Limb (tissue), 2 donors: Measurements from ENCODE around the gene NUP93.

Source experiments
- DNase-seq, 2 donors: peaks; one replicate each; pipeline ENCODE4 v3.0.0-alpha.2; 2016; ENCODE audit errors: extremely low spot score in 2 of 2

The NUP93 gene

GRCh38 chr16:56729735-56730662 lies at the start of gene NUP93:
TSS of gene NUP93 (plus strand) at chr16:56730129. CDS start at chr16:56748248, 18,119 bp downstream.
- peak; percentile 94 to 95 for DNase-seq

DNA sequence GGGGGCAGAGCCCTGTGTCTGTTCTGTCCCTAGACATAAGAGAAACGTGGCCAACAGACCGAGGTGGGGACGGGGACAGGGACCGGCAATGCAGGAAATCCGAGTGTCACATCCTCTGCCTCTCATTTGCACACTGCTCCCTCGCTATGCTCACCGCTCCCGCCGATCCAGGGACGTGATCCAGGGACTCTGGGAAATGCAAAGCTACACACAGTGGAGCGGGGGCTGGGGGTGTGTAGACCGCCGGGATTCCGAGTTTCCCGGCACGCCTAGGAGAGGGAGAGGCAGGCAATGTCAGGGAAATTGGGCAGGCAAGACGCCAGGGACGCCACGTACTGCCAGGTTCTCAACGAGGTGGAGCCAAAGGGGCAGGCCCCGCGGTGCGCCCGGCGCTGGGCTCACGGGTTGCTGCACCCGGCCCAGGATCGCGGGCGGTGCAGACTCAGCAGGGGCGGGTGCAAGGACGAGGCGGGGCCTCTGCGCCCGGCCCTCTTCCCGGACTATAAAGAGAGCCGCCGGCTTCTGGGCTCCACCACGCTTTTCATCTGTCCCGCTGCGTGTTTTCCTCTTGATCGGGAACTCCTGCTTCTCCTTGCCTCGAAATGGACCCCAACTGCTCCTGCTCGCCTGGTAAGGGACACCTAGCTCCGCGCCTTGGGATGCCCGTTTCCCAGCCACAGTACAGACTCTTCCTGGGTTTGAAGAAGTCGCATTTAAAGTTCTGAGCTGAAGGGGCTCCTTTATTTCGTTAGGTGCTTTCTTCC lies 47.8 kb upstream of the NUP93 start, which contains the start of gene MT1X:
Gene MT1X, plus strand, starts transcription at position 532 of the 764 bp plus-strand sequence. Its CDS starts 71 bp downstream, at position 603.
- peak; percentile 84 to 85 for DNase-seq

DNA sequence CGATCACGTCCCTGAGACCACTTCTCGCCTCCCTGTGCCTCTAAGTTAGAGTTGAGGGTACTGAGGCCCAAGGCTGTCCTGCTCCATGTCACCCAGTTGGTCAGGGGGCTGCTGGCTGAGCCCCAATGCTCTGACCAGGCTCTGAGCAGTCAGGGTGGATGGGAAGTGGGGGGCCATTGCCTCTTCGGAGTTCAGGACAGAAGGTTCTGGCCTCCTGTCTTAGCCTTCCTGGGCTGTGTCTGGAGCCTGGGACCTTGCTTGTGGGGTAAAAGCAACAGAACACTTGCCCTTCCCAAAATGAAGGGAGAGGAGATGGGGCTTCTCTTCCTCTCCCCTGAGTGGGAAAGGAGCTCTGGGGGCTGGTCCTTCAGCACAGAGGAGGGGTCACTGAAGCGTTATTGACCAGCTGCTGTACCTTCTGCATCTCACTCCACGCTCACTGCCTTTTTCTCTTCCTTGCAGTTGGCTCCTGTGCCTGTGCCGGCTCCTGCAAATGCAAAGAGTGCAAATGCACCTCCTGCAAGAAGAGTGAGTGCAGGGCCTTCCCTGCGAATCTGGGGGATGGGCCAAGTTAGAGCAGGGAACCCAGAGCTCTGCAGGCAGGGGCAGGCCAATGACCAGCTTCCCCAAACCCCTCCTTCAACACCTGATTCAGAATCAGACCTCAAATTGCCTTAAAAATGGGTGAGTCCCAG lies 47.1 kb upstream of the NUP93 start:
- no peak for DNase-seq

DNA sequence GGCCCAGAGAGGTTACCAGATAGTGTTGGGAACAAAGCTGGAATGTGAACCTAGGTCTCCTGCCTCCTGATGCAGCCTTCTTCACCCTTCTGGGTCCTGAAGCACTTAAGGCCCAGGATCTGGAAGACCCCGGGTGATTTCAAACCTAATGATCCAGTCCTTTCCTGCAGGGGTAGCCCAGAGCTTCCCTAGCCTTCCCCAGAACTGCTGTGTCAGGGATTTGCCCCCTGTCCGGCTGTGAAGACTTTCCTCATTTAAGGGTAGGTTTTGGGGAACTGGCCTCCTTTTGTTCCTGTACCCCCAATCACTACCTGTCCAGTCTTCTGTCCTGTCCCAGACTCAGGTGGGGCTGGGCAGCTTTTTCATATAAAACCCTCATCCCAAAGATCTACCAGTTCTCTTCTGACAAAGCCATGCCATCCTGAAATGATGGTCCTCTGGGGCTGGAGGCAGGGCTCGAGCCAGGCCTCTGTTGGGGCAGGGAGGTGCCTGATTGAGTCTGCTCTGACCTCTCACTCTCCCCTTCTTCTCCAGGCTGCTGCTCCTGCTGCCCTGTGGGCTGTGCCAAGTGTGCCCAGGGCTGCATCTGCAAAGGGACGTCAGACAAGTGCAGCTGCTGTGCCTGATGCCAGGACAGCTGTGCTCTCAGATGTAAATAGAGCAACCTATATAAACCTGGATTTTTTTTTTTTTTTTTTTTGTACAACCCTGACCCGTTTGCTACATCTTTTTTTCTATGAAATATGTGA lies 46.3 kb upstream of the NUP93 start:
- no peak for DNase-seq

DNA sequence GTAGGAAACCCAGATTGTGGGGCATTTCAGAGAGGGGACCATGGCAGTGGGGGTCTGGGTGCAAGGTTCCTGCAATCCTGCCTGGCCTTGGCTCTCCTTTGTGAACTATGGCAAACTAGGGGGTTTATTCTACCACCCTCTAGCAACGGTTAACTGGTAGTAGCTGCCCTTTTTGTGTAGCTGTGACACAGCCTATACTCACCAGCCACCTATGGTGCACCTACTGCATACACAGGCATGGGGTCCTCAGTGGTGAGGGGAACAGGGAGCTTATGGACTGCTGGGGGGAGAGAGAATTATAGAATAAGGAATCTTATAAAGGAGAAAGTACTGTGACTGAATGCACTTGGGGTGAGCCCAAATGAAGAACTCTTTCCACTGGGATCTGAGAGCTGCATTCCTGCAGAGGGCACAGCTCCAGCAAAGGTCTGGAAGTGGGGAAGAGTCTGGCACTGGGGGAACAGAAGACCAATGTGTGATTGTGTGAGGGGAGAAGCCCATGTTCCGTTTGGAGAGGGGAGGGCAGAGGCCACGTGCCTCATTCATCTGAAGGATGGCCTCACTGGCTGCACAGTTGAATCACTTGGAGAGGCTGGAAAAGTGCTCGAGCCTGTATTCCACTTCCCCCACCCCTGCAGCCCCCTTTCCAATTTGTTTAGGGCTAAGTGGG lies 45.5 kb upstream of the NUP93 start:
- DNase-seq = no peak

- DNase-seq = no peak
Observed at GRCh38 chr16:56684926-56685590, 44.9 kb upstream of the NUP93 start.

GRCh38 chr16:56686758-56687157 lies 43.2 kb upstream of the NUP93 start:
- DNase-seq = no peak

DNA sequence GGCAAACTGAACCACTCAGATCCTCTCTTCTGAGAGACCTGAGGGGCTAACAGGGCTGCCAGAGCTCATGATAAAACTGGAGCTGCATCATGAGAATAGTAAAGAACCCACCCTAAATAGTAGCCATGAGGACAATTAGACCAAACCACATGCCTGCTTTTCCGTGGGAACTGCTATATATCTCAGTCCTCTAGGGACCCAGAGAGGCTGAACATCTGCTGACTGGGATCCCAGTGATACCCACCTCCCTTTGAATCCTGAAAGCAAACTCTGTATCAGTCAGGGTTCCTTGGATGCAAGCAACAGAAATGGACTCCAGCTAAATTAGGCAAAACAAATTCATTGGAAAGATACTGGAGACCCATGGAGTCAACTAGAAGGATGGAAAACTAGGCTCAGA lies 41.2 kb upstream of the NUP93 start:
- DNase-seq = no peak

GRCh38 chr16:56689171-56689570 lies 40.8 kb upstream of the NUP93 start:
- no peak for DNase-seq

DNA sequence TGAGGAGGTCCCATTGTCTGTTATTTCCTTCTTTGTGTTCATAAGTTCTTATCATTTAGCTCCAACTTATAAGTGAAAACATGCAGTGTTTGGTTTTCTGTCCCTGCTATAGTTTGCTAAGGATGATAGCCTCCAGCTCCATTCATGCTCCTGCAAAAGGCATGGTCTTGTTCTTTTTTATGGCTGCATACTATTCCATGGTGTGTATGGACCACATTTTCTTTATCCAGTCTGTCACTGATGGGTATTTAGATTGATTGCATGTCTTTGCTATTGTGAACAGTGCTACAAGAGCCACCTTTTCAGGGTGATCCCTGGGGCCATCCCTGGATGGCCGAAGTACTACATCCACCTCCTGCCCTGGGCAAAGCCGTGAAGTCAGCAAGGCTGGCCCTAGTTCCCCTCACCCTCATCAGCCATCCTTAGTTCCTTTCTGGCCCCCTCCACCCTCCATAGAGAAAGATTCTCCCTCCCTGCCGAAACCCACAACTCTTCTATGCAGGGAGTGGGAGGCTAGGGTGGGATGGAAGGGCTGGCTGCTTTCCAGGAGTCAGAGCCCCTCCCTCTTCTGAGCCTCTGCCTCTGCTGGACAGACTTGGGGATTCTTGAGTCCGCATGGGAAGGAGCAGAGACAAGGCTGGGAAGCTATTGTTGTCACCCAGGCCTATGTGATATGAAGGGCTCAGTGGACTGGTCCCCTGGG lies 39.4 kb upstream of the NUP93 start:
- DNase-seq = no peak

- no peak for DNase-seq
Observed at GRCh38 chr16:56691885-56692284, 38.0 kb upstream of the NUP93 start.

- no peak for DNase-seq
Observed at GRCh38 chr16:56695246-56695645, 34.7 kb upstream of the NUP93 start.

DNA sequence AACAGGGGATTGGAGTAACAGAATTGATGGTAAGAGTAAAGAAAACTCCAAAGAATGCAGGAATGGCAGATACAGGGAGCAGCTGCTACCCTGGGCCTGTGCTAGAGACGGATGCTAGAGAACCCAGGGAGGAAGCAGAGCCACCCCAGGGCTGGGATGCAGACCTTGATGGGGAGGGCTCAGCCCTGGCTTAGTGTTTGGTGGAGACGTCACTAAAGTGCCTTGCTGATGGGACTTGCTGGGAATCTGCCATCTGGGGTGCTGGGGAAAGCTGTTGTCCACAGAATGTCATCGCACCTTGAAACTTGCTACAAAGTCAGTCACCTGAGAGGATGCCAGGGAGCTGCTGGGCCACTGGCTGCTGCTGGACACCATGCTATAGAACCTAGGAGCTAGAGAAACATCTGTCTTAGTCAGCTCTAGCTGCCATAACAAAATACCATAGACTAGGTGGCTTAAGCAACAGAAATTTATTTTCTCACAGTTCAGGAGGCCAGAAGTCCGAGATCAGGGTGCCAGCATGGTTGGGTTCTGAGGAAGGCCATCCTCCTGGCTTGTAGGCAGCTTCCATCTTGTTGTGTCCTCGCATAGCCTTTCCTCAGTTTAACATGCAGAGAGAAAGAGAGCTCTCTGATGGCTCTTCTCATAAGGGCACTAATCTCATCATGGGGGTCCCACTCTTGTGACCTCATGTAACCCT lies 32.3 kb upstream of the NUP93 start:
- no peak for DNase-seq

- no peak for DNase-seq
Observed at GRCh38 chr16:56700195-56700594, 29.7 kb upstream of the NUP93 start.

DNA sequence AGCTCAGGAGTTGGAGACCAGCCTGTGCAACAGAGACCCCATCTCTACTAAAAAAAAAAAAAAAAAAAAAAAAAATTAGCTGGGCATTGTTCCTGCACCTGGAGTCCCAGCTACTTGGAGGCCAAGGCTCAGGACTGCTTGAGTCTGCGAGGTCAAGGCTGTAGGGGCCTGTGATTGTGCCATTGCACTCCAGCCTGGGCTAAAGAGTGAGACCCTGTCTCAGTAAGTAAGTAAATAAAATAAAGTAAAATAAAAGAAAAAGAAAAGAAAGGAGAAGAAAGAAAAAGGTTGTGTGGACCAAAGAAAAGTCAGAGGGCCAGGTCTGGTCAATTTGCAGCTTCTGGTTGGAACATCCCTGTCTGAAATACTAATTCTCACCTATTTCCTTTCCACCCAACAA lies 29.3 kb upstream of the NUP93 start:
- DNase-seq = no peak

GRCh38 chr16:56701534-56701933 lies 28.4 kb upstream of the NUP93 start:
- DNase-seq = no peak

DNA sequence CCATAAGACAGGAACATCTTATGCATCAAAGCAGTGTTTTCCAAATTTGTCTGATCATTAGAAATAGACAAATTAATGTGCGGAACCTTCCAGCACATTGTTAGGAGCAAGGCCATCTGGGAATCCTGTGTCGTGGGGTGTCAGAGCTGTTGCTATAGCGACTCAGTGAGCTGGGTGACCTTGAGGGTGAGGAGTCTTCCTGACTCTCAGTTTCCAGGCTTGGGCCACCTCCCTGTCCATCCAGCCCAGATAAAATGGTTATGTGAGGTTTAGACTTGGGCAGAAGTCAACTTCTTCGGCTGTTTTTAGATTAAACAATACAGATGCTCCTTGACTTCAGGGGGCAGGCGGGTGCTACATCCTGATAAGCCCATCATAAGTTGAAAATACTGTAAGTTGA lies 27.1 kb upstream of the NUP93 start:
- DNase-seq = no peak

GRCh38 chr16:56708525-56709442 lies 21.1 kb upstream of the NUP93 start:
- no peak for DNase-seq
